NB4 (cell line): ENCODE measurements around the gene SSC5D.
"Not testable (repeated sequence)": the region's sequence is repeated elsewhere in the genome, so short reads cannot be mapped to it uniquely, and the experiment has no call there.

Experiments
- DNase-seq: peaks from one replicate; pipeline ENCODE4 v3.0.0; 2010; ENCODE audit warnings: low read depth
- H3K4me3 ChIP-seq: one replicate; pipeline ENCODE4 v1.5.1; 2011; ENCODE audit warnings: mild to moderate bottlenecking, low read depth, low read length, moderate library complexity
- MYC ChIP-seq: IDR thresholded peaks from 2 replicates; pipeline ENCODE4 v1.6.1; 2011; ENCODE audit warnings: low read depth, low read length
- POLR2A ChIP-seq: IDR thresholded peaks from 2 replicates; pipeline ENCODE4 v1.6.1; 2011; ENCODE audit warnings: mild to moderate bottlenecking; ENCODE audit not compliant: insufficient read length; ENCODE audit errors: extremely low read depth
- TF ChIP-seq, protein P1 (sequence below): IDR thresholded peaks from 2 replicates; pipeline ENCODE4 v1.6.1; 2011; ENCODE audit warnings: low read depth, low read length
- TF ChIP-seq, protein P2 (sequence below): IDR thresholded peaks from one replicate; pipeline ENCODE4 v1.5.1; 2012; ENCODE audit warnings: low read depth, low read length

SSC5D gene

DNA sequence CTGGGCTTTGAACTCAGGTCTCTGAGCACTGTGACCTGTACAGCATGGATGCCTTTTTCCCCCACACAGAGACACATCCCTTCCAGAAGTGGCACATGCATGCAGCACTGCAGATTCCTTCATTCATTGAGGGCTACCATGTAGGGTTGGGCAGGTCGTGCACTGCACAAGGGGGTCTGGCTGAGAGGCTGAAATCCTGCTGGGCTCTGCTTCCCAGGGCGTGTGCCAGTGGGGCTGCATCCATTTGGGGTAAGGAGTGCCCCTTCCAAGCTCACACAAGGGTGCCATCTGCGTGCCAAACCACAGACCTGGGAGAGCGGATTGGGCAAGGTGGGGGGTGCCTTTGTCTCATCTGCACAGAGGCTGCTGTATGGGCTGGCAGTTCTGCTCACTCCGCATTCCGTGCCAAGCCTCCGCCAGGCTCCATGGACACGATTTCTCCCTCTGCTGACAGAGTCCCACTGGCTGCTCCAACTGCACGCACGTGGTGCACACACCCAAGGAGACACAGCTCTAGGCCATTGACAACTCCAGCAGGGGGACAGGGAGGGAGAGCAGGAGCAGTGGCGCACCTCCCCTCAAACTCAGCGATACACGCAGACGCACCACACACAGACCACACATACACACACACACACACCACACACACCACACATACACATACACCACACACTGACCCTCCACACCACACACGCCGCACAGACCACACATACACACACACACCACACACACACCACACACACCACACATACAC, 40.6 kb upstream of the SSC5D start:
- H3K4me3 ChIP-seq = no peak overlapping the region
- TF ChIP-seq POLR2A = no peak
- TF ChIP-seq, protein P1, sequence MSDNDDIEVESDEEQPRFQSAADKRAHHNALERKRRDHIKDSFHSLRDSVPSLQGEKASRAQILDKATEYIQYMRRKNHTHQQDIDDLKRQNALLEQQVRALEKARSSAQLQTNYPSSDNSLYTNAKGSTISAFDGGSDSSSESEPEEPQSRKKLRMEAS = 0 out of 2 replicates have a peak, but pooled peaks have one; percentile 30
- TF ChIP-seq, protein P2, sequence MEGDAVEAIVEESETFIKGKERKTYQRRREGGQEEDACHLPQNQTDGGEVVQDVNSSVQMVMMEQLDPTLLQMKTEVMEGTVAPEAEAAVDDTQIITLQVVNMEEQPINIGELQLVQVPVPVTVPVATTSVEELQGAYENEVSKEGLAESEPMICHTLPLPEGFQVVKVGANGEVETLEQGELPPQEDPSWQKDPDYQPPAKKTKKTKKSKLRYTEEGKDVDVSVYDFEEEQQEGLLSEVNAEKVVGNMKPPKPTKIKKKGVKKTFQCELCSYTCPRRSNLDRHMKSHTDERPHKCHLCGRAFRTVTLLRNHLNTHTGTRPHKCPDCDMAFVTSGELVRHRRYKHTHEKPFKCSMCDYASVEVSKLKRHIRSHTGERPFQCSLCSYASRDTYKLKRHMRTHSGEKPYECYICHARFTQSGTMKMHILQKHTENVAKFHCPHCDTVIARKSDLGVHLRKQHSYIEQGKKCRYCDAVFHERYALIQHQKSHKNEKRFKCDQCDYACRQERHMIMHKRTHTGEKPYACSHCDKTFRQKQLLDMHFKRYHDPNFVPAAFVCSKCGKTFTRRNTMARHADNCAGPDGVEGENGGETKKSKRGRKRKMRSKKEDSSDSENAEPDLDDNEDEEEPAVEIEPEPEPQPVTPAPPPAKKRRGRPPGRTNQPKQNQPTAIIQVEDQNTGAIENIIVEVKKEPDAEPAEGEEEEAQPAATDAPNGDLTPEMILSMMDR = no peak
- peak; percentile 38 for DNase-seq

DNA sequence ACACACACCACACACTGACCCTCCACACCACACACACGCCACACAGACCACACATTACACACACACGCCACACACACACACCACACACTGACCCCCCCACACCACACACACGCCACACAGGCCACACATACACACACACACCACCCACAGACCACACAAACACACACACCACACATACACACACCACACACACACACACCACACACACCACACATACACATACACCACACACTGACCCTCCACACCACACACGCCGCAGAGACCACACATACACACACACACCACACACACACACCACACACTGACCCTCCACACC, 40.1 kb upstream of the SSC5D start:
- H3K4me3 ChIP-seq, DNase-seq: not testable (repeated sequence)

DNA sequence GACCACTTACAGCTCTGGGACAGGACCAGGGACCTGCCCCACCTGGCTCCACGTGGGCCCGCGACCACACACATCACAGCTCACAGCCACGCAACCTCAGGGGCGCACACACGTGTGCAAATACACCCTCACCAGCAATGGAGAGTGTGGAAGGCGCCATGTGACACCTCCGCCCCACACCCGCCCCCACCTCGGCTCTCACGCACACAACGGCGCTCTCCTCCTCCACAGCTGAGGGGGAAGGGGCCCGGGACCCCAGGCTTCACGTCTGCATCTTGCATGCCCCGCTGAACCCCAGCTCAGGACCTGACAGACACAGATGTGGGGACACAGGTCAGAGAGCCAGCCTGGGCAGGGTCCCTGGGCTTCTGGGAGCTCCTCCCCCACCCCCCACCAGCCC, 38.8 kb upstream of the SSC5D start:
- H3K4me3 ChIP-seq = no peak overlapping the region

DNA sequence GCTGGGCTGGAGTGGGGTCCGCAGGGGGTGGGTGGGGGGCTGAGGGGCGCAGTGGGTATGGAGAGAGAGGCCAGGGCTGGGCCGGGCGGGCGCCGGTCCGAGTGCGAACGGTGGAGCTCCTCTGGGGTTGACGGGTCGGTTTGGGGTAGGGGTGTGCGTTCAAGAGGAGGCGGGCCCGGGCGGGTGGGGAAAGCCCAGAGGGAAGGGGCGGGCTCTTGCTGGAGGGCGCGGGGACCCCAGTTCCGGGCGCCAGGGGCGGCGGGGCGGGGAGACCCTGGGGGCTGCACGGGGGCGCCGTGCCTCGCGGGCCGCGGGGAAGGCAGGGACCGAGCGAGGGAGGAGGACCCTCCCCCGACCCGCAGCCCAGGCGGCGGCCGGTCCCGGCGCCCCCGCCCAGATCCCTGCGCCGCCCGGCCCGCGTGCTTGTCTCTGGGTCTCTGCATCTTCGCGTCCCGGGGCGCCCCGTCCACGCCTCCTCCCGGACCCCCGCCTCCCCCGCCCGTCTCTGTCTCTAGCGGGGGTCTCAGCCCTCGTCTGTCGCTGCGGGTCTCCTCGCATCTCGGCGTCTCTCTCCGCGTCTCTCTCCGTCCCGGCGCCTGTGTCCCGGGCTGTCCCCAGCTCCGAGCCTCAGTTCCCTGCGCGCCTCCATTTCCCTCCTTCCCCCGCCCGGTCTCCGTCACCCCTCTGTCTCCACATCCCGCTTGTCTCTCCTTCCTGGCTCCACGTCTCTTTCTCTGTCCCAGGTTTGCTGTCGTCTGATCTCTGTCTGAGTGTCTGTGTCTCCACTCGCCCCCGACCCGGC, 36.9 kb upstream of the SSC5D start:
- TF ChIP-seq, protein P2 = no peak
- TF ChIP-seq POLR2A = no peak
- TF ChIP-seq MYC = no peak
- TF ChIP-seq, protein P1 = no peak
- DNase-seq = no peak
- H3K4me3 ChIP-seq = no peak overlapping the region

More for the DNA sequence above, 38.8 kb upstream of the SSC5D start:
- TF ChIP-seq, protein P1 = no peak
- TF ChIP-seq POLR2A (no peak), MYC (no peak)
- TF ChIP-seq, protein P2 = no peak
- no peak for DNase-seq

DNA sequence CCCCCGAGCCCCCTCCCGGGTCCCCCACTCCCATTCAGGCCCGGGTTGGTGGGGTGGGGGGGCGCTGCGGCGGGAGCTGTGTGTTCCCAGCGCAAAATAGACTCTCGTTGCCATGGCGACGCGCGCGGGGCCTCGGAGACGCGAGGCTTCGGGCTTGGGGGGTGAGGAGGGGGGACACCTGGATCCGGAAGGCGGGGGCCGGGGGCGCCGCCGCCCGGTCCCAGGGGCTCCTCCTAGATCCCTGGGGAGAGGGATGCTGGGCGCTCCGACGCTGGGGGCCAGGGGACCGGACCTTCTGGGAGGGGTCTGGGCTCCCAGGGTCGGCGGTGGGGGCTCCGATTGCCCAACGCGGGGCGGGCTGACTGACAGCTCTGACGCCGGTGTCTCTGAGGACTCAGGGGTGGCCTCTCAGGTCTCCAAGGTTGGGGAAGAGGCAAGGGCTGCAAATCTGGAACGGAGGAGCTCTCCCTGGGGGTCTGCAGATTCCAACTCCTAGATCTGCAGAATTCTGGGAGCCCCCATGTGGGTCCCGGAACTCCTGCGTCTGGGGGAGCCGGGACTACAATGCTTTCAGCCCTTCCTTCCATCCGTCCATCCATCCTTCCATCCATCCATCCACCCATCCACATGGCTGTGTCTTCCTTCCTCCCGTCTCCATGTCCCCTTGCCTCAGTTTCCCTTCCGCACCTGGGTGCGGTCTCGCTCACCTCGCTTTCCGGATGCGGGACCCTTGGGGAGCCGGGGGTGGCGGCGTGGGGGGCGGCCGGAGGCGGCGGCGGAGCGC, 36.1 kb upstream of the SSC5D start:
- H3K4me3 ChIP-seq = no peak overlapping the region
- TF ChIP-seq MYC (no peak), POLR2A (no peak)
- TF ChIP-seq, protein P2 = no peak
- TF ChIP-seq, protein P1 = no peak
- DNase-seq = no peak

DNA sequence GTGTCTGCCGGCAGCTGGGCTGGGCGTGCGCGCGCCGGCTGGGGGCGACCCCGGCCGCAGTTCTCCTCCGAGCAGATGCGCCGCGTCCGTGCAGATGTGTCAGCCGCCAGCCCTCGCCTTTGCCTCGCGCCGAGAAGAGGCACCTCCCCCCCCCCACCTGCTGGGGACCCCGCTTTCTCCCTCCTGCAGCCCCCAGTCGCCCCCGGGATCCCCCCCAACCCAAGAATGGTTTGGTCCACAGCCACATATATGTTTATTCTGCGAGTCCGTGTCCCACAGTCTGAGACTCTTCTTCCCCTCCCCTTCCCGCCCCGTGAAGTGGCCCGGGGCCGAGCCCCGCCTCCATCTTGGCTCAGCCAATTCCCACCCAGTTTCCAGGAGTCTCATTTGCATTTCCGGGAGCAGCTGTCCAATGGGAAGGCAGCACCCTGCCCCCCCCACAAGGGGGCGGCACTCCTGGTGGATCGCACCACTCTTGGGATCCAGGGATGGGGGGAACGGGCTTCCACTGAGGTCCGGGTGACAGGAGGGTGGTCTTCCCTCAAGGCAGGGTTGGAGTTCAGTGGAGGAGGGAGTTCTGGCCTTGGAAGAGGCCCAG, 35.4 kb upstream of the SSC5D start:
- TF ChIP-seq MYC = no peak
- TF ChIP-seq, protein P1 = no peak
- no peak for TF ChIP-seq POLR2A
- TF ChIP-seq, protein P2 = no peak
- no peak overlapping the region for H3K4me3 ChIP-seq
- peak; percentile 67 for DNase-seq
